Body of pancreas (tissue), 4 donors: ENCODE data around the gene ZNF484.

Source experiments
- CTCF ChIP-seq, 7 experiments: fragments of 450-650 bp in 4 of 7; fragments of 200-600 bp in 3 of 7; sonication (generic) in 3 of 7; IDR thresholded peaks; one replicate each; pipeline ENCODE4 v1.5.1; 2016 to 2019; ENCODE audit warnings: antibody characterized with exemption in 7 of 7
- POLR2A ChIP-seq, 3 donors: fragments of 450-650 bp; IDR thresholded peaks; one replicate each; pipeline ENCODE4 v1.6.1; 2016; ENCODE audit warnings: antibody characterized with exemption in 3 of 3, mild to moderate bottlenecking in 2 of 3

DNA sequence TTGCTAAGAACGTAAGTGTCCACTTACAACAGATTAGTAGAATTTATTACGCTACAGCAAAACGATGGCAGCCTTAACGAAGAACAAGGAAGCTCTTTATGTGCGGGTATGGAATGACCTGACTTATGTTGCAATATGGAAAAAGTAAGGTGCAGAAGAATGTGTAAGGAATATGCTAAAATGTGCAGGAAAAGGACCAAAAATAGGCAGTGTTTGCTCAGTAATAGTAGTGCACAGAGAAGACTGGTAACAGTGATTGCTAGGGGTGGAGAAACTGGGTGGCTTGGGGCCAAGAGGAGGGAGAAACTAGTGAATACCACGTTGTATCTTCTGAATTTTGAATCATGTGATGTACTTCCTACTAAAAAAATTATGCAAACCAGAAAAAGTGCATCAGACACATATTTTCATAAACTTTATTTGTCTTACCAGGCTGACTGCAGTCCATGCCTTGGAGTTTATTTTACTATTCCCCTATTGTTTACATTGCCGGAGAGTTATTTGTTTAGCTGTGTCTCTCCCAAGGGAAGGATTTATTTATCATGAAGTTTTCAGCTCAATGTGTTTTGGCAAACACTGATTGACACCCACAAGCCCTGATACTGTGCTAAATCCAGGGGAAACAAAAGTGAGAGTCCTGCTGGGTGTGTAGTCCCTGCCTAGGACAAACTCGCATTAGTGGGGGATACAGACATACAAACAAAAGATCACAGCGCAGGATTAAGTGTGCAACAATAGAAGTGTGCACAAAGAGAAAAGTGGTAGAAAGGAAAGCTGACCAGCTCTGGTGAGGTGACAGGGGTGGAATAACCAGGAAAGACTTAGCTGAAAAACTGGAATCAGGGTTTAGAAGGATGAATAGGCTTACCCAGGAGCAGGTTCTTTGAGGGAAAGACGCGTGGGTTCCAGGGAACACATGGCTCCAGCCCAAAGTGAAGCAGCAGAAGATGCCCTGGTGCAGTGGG lies 34.0 kb upstream of the ZNF484 start:
- TF ChIP-seq CTCF (IDR thresholded peaks at IDR 0.05) (no peak), POLR2A (IDR thresholded peaks at IDR 0.05) (no peak)
